HG03457 (cell line): ENCODE measurements around the gene FMO2.
A peak's percentile ranks its signal among the peaks of the same experiment; 100 is the strongest.
"Not testable (repeated sequence)": the region's sequence is repeated elsewhere in the genome, so short reads cannot be mapped to it uniquely, and the experiment has no call there.

ENCODE experiments used
- ATAC-seq: cut with Tn5 transposase; IDR thresholded peaks from one replicate; pipeline ENCODE4 v1.9.1; 2021; ENCODE audit warnings: moderate number of reproducible peaks; ENCODE audit not compliant: unreplicated experiment

FMO2 gene

GRCh38 chr1:171218661-171219060 lies 33.6 kb downstream of the FMO2 start:
- no peak for ATAC-seq

- ATAC-seq = no peak
Measured at GRCh38 chr1:171219346-171220080, 34.4 kb downstream of the FMO2 start.

GRCh38 chr1:171220081-171220420 lies 35.0 kb downstream of the FMO2 start:
- ATAC-seq = no peak

GRCh38 chr1:171220581-171221054 lies 35.5 kb downstream of the FMO2 start:
- ATAC-seq = no peak

DNA sequence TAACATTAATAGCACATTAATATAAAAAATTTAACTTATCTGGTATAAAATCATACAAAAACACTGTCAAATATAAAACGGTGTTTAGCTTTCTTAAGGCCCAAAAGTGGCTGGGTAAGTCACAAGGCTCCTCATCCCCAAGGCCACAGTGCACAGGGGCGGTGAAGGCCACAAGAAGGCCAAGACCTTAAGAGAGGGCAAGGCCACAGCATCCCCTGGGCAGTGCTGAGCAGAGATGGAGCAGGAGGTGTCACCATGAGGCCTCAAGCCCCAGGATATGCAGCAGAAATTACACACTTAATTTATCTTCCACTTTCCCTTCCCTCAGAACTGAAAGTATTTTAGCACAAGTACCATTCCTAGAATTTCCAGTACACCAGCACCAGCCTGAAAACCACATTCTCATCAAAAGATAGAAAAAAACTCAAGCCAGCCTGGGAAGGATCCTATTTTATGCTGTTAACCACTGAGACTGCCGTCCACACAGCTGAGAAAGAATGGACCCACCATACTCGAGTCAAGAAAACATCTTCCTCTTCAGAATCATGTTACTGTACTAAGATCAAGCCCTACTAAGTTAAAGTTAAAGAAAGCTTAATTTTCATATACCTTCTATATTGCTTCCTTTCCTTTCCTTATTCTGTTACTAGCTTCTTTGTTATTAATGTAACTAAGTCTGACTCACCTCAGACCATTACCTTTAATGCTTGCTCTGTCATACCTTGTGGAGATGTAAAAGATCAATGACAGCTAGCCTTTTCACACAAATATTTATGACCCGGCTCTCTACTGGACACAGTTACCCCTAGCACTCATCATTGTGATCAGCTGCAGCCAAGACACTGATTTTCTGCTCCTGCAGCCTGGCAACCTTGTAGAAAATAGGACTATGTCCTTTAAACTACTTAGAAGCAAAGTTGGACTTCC lies 36.8 kb downstream of the FMO2 start:
- ATAC-seq = no peak

- ATAC-seq = no peak
Measured at GRCh38 chr1:171222936-171223335, 37.8 kb downstream of the FMO2 start.

DNA sequence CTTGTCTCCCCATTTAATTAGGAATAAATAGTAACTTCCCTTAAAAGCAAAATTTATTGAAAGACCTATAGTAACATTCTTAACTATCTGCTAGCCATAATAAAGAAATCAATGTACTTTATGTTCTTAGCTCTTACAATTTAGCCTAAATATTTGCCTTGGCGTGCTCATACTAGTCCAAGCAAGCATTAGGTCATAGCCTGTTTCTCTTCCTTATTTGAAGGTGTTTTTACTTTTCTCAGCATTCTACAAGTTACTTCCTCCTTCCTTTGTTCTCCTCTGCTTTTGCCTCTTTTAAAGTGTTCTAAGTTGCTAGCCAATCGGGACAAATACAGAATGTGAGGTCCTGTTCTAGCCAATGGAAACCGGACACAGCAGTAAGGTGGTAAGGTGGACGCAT lies 39.2 kb downstream of the FMO2 start:
- ATAC-seq = not testable (repeated sequence)

GRCh38 chr1:171226747-171227370 lies 41.8 kb downstream of the FMO2 start:
- no peak for ATAC-seq

GRCh38 chr1:171231326-171231725 lies 46.2 kb downstream of the FMO2 start:
- ATAC-seq = no peak

DNA sequence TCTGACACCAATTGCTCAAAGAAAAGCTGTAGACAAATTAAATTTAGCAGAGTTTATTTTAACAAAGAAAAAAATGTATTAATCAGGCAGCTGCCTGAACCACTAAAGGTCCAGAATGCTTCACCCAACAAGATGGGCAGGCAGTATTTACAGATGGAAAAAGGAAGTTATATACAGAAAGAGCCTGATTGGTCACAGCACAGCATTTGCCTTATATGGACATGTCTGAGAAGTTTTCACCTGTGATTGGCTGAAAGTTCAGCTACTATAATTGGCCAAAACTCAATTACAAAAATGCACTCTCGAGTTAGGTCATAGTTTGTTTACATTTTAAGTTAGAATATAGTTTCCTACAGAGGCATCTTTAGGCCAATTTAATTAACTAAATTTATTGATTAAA lies 48.1 kb downstream of the FMO2 start:
- ATAC-seq = no peak

GRCh38 chr1:171236231-171236630 lies 51.1 kb downstream of the FMO2 start:
- not testable (repeated sequence) for ATAC-seq

DNA sequence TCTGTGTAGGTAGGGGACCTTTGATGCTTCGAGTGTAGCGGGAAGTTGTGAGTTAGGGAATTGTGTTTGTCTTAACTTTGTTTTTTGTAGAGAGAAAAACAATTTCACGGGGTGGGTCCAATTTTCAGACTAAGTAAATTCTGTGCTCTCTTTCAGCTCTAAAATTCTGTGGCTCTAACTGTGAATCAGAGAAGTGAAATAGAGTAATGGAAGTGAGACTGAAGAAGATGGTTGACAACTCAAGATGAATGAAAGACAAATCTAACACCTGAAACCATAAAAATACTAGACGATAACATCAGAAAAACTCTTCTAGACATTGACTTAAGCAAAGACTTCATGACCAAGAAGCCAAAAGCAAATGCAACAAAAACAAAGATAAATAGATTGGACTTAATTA lies 58.8 kb downstream of the FMO2 start:
- no peak for ATAC-seq

DNA sequence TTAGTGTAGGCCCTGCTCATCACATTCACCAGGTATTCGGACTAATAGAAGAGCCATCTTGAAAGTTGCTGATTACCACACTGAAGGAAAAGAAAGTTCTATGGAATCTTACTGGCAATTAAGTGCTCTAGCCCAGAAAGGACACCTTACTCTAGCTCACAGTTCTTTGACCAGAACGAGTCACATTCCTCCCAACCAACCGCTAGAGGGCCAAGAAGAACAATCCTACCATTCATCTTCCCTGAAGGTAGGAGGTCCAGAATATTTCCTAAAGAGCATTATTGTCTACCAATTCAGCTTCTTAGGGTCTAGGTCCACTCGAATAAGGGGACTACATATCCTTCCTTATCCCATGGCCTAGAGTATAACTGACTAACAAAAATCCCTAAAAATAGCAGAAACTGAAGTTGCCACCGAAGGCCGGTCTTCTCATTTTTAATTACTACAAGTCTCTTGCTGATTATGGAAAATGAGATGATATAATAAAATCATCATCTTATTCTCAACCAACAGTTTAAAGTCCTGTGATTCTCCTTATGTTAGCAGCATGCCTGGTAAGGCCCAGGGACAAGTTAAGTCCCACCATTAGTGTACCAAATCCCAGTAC lies 60.5 kb downstream of the FMO2 start:
- ATAC-seq = no peak

DNA sequence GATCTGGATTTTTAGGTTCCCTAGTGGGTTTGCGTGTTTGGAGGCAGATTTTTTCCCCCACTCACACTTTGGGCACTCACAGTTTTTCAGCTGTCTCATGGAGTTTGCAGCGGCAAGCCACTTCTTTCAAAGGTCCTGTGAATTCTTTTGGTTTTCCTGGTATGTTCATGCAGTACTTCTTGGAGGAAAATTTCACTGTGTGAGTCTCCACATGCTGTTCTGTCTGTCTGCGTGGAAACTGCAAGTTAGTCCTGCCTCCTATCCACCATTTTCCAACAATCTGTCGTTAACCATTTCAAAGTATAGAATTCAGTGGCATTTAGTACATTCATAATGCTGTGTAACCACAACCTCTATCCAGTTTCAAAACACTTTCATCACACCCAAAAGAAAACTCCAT lies 62.4 kb downstream of the FMO2 start:
- no peak for ATAC-seq

GRCh38 chr1:171248302-171248701 lies 63.2 kb downstream of the FMO2 start, which contains the start of gene FMO1:
Gene FMO1 (plus strand): TSS chr1:171248494. CDS start chr1:171258088, 9,594 bp downstream.
- no peak for ATAC-seq

- no peak for ATAC-seq
Measured at GRCh38 chr1:171248841-171249240, 63.7 kb downstream of the FMO2 start.

- no peak for ATAC-seq
Measured at GRCh38 chr1:171250263-171250662, 65.2 kb downstream of the FMO2 start.

GRCh38 chr1:171251042-171251951 lies 66.2 kb downstream of the FMO2 start:
- ATAC-seq = no peak

- no peak for ATAC-seq
Measured at GRCh38 chr1:171251952-171252300, 66.8 kb downstream of the FMO2 start.

DNA sequence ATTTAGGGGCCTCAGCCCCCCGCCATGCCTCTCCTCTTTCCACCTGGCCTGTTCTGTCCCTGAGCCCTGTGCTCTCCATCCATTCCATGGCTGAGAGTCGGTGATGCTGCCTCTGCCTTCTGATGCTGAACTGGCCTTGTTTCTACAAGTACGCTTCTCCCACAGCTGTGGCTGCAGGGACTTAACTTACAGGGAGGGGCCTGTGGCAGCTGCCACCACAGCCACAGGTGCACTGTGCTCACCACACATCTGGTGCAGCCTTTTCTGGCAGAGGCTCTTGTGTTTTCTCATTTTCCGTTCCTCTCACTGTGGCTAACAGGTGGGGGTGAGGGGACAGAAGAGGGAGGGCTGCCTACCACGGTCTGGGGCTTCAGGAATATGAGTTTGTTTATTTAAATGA lies 67.4 kb downstream of the FMO2 start:
- peak; percentile 76 for ATAC-seq
